HG02623 (cell line): ENCODE measurements around the gene IL17RD.

ENCODE experiments used
- ATAC-seq: cut with Tn5 transposase; IDR thresholded peaks from one replicate; pipeline ENCODE4 v1.9.1; 2021; ENCODE audit warnings: moderate library complexity; ENCODE audit not compliant: unreplicated experiment

The IL17RD gene

GRCh38 chr3:57069503-57069902 is 95.7 kb downstream of the IL17RD start:
- no peak for ATAC-seq

- peak; percentile 98 for ATAC-seq
Measured at GRCh38 chr3:57068437-57069089, 96.6 kb downstream of the IL17RD start.

- ATAC-seq: no peak
Measured at GRCh38 chr3:57066471-57066870, 98.7 kb downstream of the IL17RD start.

- ATAC-seq: no peak
Measured at GRCh38 chr3:57065588-57065987, 99.6 kb downstream of the IL17RD start.

- ATAC-seq: no peak
Measured at GRCh38 chr3:57064572-57064971, 100.6 kb downstream of the IL17RD start.

- ATAC-seq: no peak
Measured at GRCh38 chr3:57064001-57064400, 101.2 kb downstream of the IL17RD start.

- no peak for ATAC-seq
Measured at GRCh38 chr3:57063032-57063431, 102.1 kb downstream of the IL17RD start.

GRCh38 chr3:57062101-57062631 is 103.0 kb downstream of the IL17RD start:
- ATAC-seq: no peak

- ATAC-seq: no peak
Measured at GRCh38 chr3:57061556-57061955, 103.6 kb downstream of the IL17RD start.

- ATAC-seq: no peak
Measured at GRCh38 chr3:57060089-57060821, 104.9 kb downstream of the IL17RD start, which contains the start of gene SPATA12. SPATA12 (plus strand) TSS chr3:57060664; CDS start chr3:57073695, 13,031 bp downstream.

GRCh38 chr3:57059411-57059810 is 105.7 kb downstream of the IL17RD start:
- no peak for ATAC-seq

- no peak for ATAC-seq
Measured at GRCh38 chr3:57057351-57057750, 107.8 kb downstream of the IL17RD start.

- ATAC-seq: no peak
Measured at GRCh38 chr3:57053122-57053521, 112.0 kb downstream of the IL17RD start.

- no peak for ATAC-seq
Measured at GRCh38 chr3:57052662-57053061, 112.5 kb downstream of the IL17RD start.

- no peak for ATAC-seq
Measured at GRCh38 chr3:57048728-57049127, 116.4 kb downstream of the IL17RD start.

GRCh38 chr3:57048052-57048671 is 117.0 kb downstream of the IL17RD start:
- ATAC-seq: no peak

GRCh38 chr3:57046101-57046765 is 118.9 kb downstream of the IL17RD start:
- no peak for ATAC-seq

- ATAC-seq: no peak
Measured at GRCh38 chr3:57043518-57043917, 121.6 kb downstream of the IL17RD start.

- ATAC-seq: no peak
Measured at GRCh38 chr3:57041674-57042073, 123.5 kb downstream of the IL17RD start.
